SK-N-SH treated with all-trans-retinoic acid at 6 μM for 48 hours (cell line): ENCODE measurements around the gene PDE6A.
A peak's percentile ranks its signal among the peaks of the same experiment; 100 is the strongest.

ENCODE experiments used
- ATAC-seq: fragments of 200-7000 bp; cut with Tn5 transposase; 3 replicates; pipeline ENCODE4 v1.9.1; 2020; ENCODE audit warnings: mild to moderate bottlenecking, moderate library complexity
- BACH2 ChIP-seq: fragments of 250-450 bp; sonication (Bioruptor Pico); IDR thresholded peaks from 2 replicates; pipeline ENCODE4 v1.9.0; 2021; ENCODE audit warnings: mild to moderate bottlenecking, borderline replicate concordance
- CREB5 ChIP-seq: fragments of 250-450 bp; sonication (Bioruptor Pico); IDR thresholded peaks from 2 replicates; pipeline ENCODE4 v1.5.1; 2020; ENCODE audit warnings: low read depth, mild to moderate bottlenecking, moderate library complexity
- CSDC2 ChIP-seq: fragments of 250-450 bp; sonication (Bioruptor Pico); IDR thresholded peaks from 2 replicates; pipeline ENCODE4 v1.5.0; 2020; ENCODE audit warnings: mild to moderate bottlenecking, moderate library complexity
- CSRNP3 ChIP-seq: fragments of 250-450 bp; sonication (Bioruptor Pico); IDR thresholded peaks from 2 replicates; pipeline ENCODE4 v1.5.1; 2021; ENCODE audit warnings: mild to moderate bottlenecking, moderate library complexity
- ESRRG ChIP-seq: fragments of 250-450 bp; sonication (Bioruptor Pico); IDR thresholded peaks from 2 replicates; pipeline ENCODE4 v1.6.1; 2021; ENCODE audit warnings: mild to moderate bottlenecking
- GLIS3 ChIP-seq: fragments of 250-450 bp; sonication (Bioruptor Pico); IDR thresholded peaks from 2 replicates; pipeline ENCODE4 v1.5.0; 2020; ENCODE audit warnings: mild to moderate bottlenecking, moderate library complexity
- OSR1 ChIP-seq: fragments of 250-450 bp; sonication (Bioruptor Pico); IDR thresholded peaks from 2 replicates; pipeline ENCODE4 v1.8.0; 2022; ENCODE audit warnings: moderate library complexity, mild to moderate bottlenecking, inconsistent platforms
- PATZ1 ChIP-seq: fragments of 250-450 bp; sonication (Bioruptor Pico); IDR thresholded peaks from 2 replicates; pipeline ENCODE4 v1.8.0; 2020; ENCODE audit warnings: mild to moderate bottlenecking, moderate library complexity, borderline replicate concordance
- PPARA ChIP-seq: fragments of 250-450 bp; sonication (Bioruptor Pico); IDR thresholded peaks from 2 replicates; pipeline ENCODE4 v1.5.0; 2020; ENCODE audit warnings: mild to moderate bottlenecking, borderline replicate concordance
- RARB ChIP-seq: fragments of 250-450 bp; sonication (Bioruptor Pico); IDR thresholded peaks from 2 replicates; pipeline ENCODE4 v1.8.0; 2021; ENCODE audit warnings: mild to moderate bottlenecking, moderate library complexity
- SNAI2 ChIP-seq: fragments of 250-450 bp; sonication (Bioruptor Pico); IDR thresholded peaks from 2 replicates; pipeline ENCODE4 v1.5.0; 2020; ENCODE audit warnings: mild to moderate bottlenecking, moderate library complexity
- TCF4 ChIP-seq: fragments of 250-450 bp; sonication (Bioruptor Pico); IDR thresholded peaks from 2 replicates; pipeline ENCODE4 v1.8.0; 2021; ENCODE audit warnings: mild to moderate bottlenecking, moderate library complexity, borderline replicate concordance
- TOX ChIP-seq: fragments of 250-450 bp; sonication (Bioruptor Pico); IDR thresholded peaks from 2 replicates; pipeline ENCODE4 v1.8.0; 2021; ENCODE audit warnings: mild to moderate bottlenecking, moderate library complexity, borderline replicate concordance
- TSHZ2 ChIP-seq: fragments of 250-450 bp; sonication (Bioruptor Pico); IDR thresholded peaks from 2 replicates; pipeline ENCODE4 v1.5.0; 2020; ENCODE audit warnings: mild to moderate bottlenecking, moderate library complexity
- ZC3H10 ChIP-seq: fragments of 250-450 bp; sonication (Bioruptor Pico); IDR thresholded peaks from 2 replicates; pipeline ENCODE4 v1.5.1; 2021; ENCODE audit warnings: mild to moderate bottlenecking, moderate library complexity
- ZFP3 ChIP-seq: fragments of 250-450 bp; sonication (Bioruptor Pico); IDR thresholded peaks from 2 replicates; pipeline ENCODE4 v1.5.0; 2020; ENCODE audit warnings: mild to moderate bottlenecking, moderate library complexity
- ZNF565 ChIP-seq: fragments of 450-650 bp; formaldehyde crosslinking; conservative IDR thresholded peaks from 2 replicates; pipeline ENCODE4 v1.5.0; 2020; ENCODE audit warnings: low read depth, mild to moderate bottlenecking, moderate library complexity
- ZNF70 ChIP-seq: fragments of 450-650 bp; formaldehyde crosslinking; IDR thresholded peaks from 2 replicates; pipeline ENCODE4 v1.5.0; 2020; ENCODE audit warnings: mild to moderate bottlenecking, moderate library complexity
- ZNF8 ChIP-seq: fragments of 450-650 bp; formaldehyde crosslinking; IDR thresholded peaks from 2 replicates; pipeline ENCODE4 v1.5.0; 2020; ENCODE audit warnings: mild to moderate bottlenecking, moderate library complexity

The PDE6A gene

GRCh38 chr5:149836451-149837139 is 108.0 kb downstream of the PDE6A start:
- TF ChIP-seq CSDC2 (no peak), SNAI2 (CRISPR knock-in tag) (no peak), BACH2 (no peak), ZC3H10 (CRISPR knock-in tag) (no peak), ESRRG (CRISPR knock-in tag) (no peak), CSRNP3 (CRISPR knock-in tag) (no peak), OSR1 (CRISPR knock-in tag) (no peak), ZNF565 (CRISPR knock-in tag) (no peak), ZNF8 (CRISPR knock-in tag) (no peak), TSHZ2 (no peak), CREB5 (CRISPR knock-in tag) (no peak), GLIS3 (CRISPR knock-in tag) (no peak), TOX (CRISPR knock-in tag) (no peak), ZNF70 (CRISPR knock-in tag) (no peak), ZFP3 (CRISPR knock-in tag) (no peak), PATZ1 (CRISPR knock-in tag) (no peak), TCF4 (no peak), PPARA (CRISPR knock-in tag) (no peak), RARB (CRISPR knock-in tag) (no peak)
- no peak for ATAC-seq

- TF ChIP-seq PPARA (CRISPR knock-in tag), result no peak
- TF ChIP-seq TSHZ2, result no peak
- no peak for TF ChIP-seq ZFP3 (CRISPR knock-in tag)
- TF ChIP-seq BACH2, result no peak
- TF ChIP-seq ZNF70 (CRISPR knock-in tag), result no peak
- no peak for TF ChIP-seq OSR1 (CRISPR knock-in tag)
- peak; percentile 82 for ATAC-seq
These were observed 110.2 kb downstream of the PDE6A start for GRCh38 chr5:149834246-149834855.
